Fibroblast of the aortic adventitia (primary cell): Measurements from ENCODE around the gene KASH5. TPM values are rescaled to one million over a fixed set of nuclear protein-coding genes. Genes with fewer than 3 reads are reported as not detected.
"Not testable (repeated sequence)": the region's sequence is repeated elsewhere in the genome, so short reads cannot be mapped to it uniquely, and the experiment has no call there.

Source experiments
- DNase-seq: peaks from one replicate; pipeline ENCODE4 v3.0.0-alpha.2; 2010; ENCODE audit warnings: low read depth
- H3K4me3 ChIP-seq: 2 replicates; pipeline ENCODE4 v1.5.1; 2011; ENCODE audit warnings: low read depth, mild to moderate bottlenecking, control low read depth, low read length, moderate library complexity
- total RNA-seq: library from RNA; depleted of rRNA; stranded (reverse); fragments of >200 nt; gene quantifications from 2 replicates; pipeline ENCODE4 v1.2.3, GENCODE V29; 2012; ENCODE audit warnings: low replicate concordance
- TF ChIP-seq, protein P1 (sequence below): IDR thresholded peaks from 2 replicates; pipeline ENCODE4 v1.5.1; 2011; ENCODE audit warnings: mild to moderate bottlenecking, low read length, control low read depth, inconsistent platforms; ENCODE audit not compliant: insufficient read depth

Gene KASH5
- total RNA-seq, 1 donor = not detected

DNA sequence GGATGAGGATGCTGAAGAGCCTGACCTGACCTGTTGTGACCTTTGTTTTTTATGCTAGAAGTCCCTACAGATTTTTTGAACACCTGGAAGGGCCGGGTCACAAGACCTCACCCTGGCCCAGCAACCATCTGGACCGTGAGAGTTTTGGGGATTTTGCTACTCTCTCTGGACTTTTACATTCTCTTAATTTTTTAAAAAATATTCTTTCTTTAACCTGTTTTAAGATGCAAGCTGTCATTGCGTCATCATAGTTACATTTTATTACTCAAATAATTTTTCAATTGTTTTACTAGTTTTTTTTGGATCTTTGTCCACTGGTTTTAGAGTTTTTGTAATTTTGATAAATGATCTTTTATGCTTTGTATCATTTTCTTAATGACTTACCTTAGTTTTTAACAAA lies 16.9 kb upstream of the KASH5 start:
- no peak overlapping the region for H3K4me3 ChIP-seq
- DNase-seq = no peak
- TF ChIP-seq, protein P1, sequence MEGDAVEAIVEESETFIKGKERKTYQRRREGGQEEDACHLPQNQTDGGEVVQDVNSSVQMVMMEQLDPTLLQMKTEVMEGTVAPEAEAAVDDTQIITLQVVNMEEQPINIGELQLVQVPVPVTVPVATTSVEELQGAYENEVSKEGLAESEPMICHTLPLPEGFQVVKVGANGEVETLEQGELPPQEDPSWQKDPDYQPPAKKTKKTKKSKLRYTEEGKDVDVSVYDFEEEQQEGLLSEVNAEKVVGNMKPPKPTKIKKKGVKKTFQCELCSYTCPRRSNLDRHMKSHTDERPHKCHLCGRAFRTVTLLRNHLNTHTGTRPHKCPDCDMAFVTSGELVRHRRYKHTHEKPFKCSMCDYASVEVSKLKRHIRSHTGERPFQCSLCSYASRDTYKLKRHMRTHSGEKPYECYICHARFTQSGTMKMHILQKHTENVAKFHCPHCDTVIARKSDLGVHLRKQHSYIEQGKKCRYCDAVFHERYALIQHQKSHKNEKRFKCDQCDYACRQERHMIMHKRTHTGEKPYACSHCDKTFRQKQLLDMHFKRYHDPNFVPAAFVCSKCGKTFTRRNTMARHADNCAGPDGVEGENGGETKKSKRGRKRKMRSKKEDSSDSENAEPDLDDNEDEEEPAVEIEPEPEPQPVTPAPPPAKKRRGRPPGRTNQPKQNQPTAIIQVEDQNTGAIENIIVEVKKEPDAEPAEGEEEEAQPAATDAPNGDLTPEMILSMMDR = no peak

DNA sequence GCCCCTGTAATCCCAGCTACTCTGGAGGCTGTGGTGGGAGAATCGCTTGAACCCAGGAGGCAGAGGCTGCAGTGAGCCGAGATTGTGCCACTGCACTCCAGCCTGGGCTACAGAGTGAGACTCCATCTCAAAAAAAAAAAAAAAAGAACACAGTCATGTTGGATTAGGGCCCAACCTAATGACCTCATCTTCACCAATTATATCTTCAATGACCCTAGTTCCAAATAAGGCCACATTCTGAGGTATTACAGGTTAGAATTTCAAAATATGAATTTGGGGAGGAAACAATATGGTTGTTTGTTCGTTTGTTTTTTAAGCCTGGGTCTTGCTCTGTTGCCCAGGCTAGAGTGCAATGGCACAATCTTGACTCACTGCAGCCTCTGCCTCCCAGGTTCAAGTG lies 14.9 kb upstream of the KASH5 start:
- DNase-seq, H3K4me3 ChIP-seq: not testable (repeated sequence)

- H3K4me3 ChIP-seq = no peak overlapping the region
- no peak for DNase-seq
- TF ChIP-seq, protein P1 = no peak
These were observed 13.2 kb upstream of the KASH5 start for GRCh38 chr19:49374665-49375434.

GRCh38 chr19:49378512-49378911 lies 9.5 kb upstream of the KASH5 start:
- DNase-seq = no peak
- TF ChIP-seq, protein P1 = no peak

GRCh38 chr19:49380391-49380790 lies 7.7 kb upstream of the KASH5 start:
- TF ChIP-seq, protein P1 = no peak
- H3K4me3 ChIP-seq = no peak overlapping the region
- DNase-seq = no peak

More at GRCh38 chr19:49378512-49378911, 9.5 kb upstream of the KASH5 start:
- H3K4me3 ChIP-seq = no peak overlapping the region

GRCh38 chr19:49382639-49383038 lies 5.4 kb upstream of the KASH5 start:
- no peak overlapping the region for H3K4me3 ChIP-seq
- no peak for DNase-seq
- TF ChIP-seq, protein P1 = no peak

- no peak overlapping the region for H3K4me3 ChIP-seq
- DNase-seq = no peak
- TF ChIP-seq, protein P1 = no peak
These were observed 4.5 kb upstream of the KASH5 start for GRCh38 chr19:49383599-49383998.
